SK-N-SH (cell line): ENCODE data around the gene B4GALNT3.
"Not testable (repeated sequence)": the region's sequence is repeated elsewhere in the genome, so short reads cannot be mapped to it uniquely, and the experiment has no call there.

ENCODE experiments used
- CTCF ChIP-seq: fragments of 200-600 bp; sonication (generic); IDR thresholded peaks from 2 replicates; pipeline ENCODE4 v1.6.1; 2017; ENCODE audit warnings: antibody characterized with exemption, mild to moderate bottlenecking, moderate library complexity
- EP300 ChIP-seq, 2 experiments: IDR thresholded peaks; 2 replicates each; pipeline versions ENCODE4 v1.4.0 to v1.6.1; 2012; ENCODE audit warnings: borderline replicate concordance in 1 of 2, low read depth in 1 of 2, low read length in 1 of 2
- EZH2phosphoT487 ChIP-seq: fragments of 200-600 bp; sonication (generic); IDR thresholded peaks from 2 replicates; pipeline ENCODE4 v1.6.1; 2017; ENCODE audit warnings: low read depth, mixed run types, mild to moderate bottlenecking, antibody characterized with exemption, moderate library complexity, borderline replicate concordance
- FOXM1 ChIP-seq: IDR thresholded peaks from 2 replicates; pipeline ENCODE4 v1.4.0; 2012; ENCODE audit warnings: low read depth, mild to moderate bottlenecking
- NFIC ChIP-seq: IDR thresholded peaks from 2 replicates; pipeline ENCODE4 v1.4.0; 2012; ENCODE audit warnings: borderline replicate concordance
- SMC3 ChIP-seq: IDR thresholded peaks from 2 replicates; pipeline ENCODE4 v1.6.1; 2012; ENCODE audit warnings: low read depth, low read length, improper control_type of control experiment
- USF2 ChIP-seq: fragments of 150-350 bp; IDR thresholded peaks from 2 replicates; pipeline ENCODE4 v1.6.1; 2017; ENCODE audit warnings: antibody characterized with exemption, low read length, low read depth, borderline replicate concordance
- YY1 ChIP-seq: IDR thresholded peaks from 2 replicates; pipeline ENCODE4 v1.4.0; 2012; ENCODE audit warnings: low read depth, mild to moderate bottlenecking

- not testable (repeated sequence) for TF ChIP-seq USF2; SMC3; FOXM1; NFIC; CTCF; EP300 (IDR thresholded peaks at IDR 0.05; ENCODE audit: borderline replicate concordance in 1 of 2, low read depth in 1 of 2, low read length in 1 of 2); EZH2phosphoT487; YY1
These were observed 118.4 kb downstream of the B4GALNT3 start for GRCh38 chr12:577994-578747.
